ENCODE data around the gene FBXO42.

The FBXO42 gene

GRCh38 chr1:16204634-16205333 lies 147.5 kb downstream of the FBXO42 start:
- no peak for DNase-seq (ENCODE audit: low read depth in 3 of 3)

DNA sequence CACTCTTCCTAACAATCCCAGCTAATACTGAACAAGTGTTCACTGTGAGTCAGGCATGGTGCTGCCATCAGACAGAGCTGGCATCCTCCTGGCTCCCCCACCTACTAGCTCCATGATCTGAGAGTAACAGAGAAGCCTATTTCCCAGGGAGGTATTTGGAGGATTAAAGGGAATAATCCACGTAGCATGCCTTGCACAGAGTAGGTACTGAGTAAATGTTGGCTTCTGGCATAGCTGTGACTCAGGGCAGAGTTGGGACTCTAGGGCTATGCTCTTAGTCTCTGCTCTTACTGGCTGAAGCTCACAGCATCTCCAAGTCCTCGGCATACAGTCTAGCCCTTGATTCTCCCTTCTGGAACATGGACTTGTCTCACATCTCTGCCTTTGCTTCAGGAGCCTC lies 148.1 kb downstream of the FBXO42 start:
- no peak for DNase-seq (ENCODE audit: low read depth in 3 of 3)

DNA sequence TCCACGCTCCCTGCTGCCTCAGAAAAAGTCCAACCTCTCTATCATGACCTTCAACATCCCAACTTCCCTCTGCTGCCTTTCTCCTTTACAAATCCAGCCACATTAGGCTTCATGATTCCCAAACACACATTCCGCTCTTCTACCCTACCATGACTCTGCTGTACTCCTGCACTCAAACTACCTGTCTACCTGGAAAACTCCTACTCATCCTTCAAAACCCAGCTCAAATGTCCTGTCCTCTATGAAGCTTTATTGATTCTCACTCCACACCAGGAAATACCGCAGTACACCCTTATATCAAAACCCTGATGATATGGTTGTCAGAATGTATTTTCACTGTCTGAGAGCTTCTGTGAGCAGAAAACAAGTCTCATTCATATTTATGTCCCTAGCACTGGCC lies 148.7 kb downstream of the FBXO42 start:
- DNase-seq (ENCODE audit: low read depth in 3 of 3), result no peak

DNA sequence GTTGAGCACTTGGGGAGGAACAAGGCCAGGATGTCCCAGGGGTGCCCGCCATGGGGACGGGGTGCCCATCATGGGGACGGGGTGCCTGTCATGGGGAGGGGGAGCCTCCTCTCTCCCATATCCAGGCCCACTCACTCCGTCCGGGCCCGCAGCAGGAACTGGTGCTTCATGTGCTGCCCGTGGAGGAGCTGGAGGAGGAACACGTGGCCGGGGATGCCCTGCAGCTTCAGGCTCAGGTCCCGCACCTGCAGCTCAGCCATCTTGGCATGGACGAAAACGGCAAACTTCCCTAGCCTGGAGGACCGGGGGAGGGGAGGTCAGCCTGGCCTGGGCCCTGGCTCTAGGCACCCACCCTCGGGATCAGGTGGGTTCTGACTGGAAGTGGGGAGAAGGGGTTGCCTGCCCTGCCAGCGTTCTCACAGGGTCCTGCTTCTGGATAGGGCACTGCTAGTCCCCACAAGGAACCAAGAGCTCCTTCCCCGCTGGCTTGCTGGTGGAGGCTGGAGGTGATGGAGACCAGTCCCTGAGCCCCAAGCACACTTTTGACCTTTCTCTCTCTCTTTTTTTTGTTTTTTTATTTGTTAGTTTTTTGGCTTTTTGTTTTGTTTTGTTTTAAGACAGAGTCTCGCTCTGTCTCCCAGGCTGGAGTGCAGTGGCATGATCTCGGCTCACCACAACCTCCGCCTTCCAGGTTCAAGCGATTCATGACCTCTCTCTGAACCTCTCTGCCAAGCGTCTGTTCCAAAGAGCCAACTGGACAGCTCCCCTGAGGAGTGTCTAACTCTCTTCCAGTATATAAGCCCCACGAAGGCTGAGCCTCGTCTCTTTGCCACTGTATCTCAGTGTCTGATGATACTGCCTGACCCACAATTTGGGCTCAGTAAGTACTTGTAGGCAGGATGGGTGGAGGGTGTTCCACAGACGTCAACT lies 149.7 kb downstream of the FBXO42 start:
- DNase-seq (ENCODE audit: low read depth in 3 of 3), result no peak

DNA sequence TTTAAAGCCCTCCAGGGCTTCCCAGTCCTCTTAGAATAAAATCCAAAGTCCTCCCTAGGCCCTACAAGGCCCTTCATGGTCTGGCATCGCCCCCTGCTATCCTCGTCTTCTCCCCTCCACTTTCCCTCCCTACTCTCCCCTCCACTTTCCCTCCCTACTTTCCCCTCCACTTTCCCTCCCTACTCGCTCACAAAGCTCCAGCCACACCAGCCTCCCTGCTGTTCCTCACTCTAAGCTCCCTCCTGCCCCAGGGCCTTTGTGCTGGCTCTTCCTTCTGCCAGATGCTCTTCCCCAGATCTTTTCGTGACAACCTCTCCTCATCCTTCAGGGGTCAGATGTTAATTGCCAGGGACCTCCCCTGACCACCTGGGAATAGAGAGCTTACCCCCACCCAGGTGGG lies 152.6 kb downstream of the FBXO42 start:
- DNase-seq (ENCODE audit: low read depth in 3 of 3), result no peak

GRCh38 chr1:16199157-16199501 lies 153.2 kb downstream of the FBXO42 start:
- DNase-seq (ENCODE audit: low read depth in 3 of 3), result no peak

GRCh38 chr1:16198444-16199156 lies 153.7 kb downstream of the FBXO42 start:
- DNase-seq (ENCODE audit: low read depth in 3 of 3), result no peak

DNA sequence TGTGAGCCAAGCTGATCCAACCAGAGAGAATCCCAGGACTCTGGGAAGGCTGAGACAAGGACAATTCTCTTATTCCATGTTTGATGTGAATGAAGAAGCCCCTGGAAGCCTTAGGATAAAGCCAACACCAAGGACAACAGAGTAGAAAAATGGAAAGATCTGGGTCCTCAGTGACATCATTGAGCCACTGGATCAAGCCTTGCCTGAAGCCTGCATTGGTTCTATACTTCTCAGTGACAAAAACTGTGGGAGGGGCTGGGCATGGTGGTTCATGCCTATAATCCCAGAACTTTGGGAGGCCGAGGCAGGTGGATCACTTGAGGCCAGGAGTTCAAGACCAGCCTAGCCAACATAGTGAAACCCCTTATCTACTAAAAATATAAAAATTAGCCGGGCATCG lies 155.4 kb downstream of the FBXO42 start:
- no peak for DNase-seq (ENCODE audit: low read depth in 3 of 3)

Data from stimulated activated CD4-positive, alpha-beta T cell treated with anti-CD3 and anti-CD28 coated beads, TNF-alpha, amount 100 ng/mL, for 48 hours (primary cell).